Measurements from ENCODE around the gene GALNT18.

GALNT18 gene

GRCh38 chr11:11493698-11494097 is 128.1 kb downstream of the GALNT18 start:
- no peak for DNase-seq

GRCh38 chr11:11491589-11491988 is 130.2 kb downstream of the GALNT18 start:
- DNase-seq = no peak

GRCh38 chr11:11491014-11491413 is 130.8 kb downstream of the GALNT18 start:
- no peak for DNase-seq

GRCh38 chr11:11486423-11486822 is 135.4 kb downstream of the GALNT18 start:
- DNase-seq = no peak

DNA sequence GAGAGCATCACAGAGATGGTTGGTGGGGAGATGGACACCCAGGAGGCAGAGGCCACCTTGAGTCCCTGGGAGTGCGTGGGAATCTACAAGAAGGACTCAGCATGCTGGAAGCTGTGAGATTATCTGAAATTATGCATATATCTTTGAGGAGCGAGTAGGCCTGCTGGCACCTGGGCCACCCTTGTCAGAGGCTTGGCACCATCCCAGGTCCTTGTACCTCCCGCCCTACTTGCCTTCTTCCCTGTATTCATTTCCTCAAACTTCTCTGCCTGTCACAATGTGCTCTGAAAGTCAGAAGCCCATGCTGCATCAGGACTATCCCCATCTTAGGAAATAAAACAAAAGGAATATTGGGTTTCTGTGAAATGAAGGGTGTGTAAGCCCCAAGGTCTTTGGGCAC is 135.8 kb downstream of the GALNT18 start:
- no peak for DNase-seq

DNA sequence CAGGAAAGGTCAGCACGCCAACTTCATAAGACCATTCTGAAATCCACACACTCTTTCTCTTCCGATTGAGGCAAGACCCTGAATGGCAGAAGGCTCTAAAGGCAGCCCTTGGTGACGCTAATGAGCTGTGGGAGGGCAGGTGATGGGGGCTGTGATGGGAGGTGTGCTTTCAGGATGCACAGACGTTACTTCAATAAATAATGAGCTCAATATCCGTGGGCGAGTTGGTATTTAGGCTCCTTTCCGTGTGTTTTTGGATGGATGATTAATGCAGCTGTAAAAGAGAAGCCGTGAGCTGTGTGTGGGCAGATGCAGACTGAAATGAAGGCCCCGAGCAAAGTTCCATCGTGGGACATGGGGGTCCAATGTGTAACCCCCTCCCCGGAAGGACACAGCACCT is 138.2 kb downstream of the GALNT18 start:
- no peak for DNase-seq

DNA sequence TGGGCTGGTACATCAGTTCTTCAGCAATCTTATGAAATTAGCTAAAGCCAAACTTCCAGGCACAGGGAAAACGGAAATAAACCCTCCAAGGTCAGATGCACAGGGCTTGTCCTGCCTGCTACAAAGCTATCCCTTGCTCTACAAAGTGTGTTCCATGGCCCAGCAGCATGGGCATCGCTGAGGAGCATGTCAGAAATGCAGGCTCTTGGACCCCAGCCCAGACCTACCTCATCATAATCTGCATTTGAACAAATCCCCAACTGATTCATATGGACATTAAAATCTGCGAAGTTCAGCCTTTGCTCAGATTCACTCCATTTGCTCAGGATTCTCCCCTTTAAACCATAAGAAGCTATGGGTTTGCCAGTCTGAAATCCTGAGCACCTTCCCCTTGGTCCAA is 139.1 kb downstream of the GALNT18 start:
- DNase-seq = no peak

DNA sequence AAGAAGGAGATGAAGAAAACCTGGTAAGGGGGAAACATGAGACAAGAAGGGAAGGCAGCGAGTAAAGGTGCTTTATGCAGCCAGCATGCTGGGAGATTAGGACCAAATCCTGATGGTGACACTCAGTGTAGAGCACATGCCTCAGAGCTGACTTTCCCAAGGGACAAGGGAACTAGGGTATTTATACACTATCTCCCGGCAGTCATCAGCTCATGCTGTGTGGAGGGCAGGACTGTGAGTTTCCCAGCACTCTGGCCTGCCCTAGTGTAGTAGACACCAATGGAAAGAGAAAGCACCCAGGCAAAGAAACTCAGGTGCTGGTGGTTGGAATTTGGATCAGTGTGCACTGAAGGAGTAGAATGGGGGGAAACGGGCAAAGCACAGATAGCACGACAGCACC is 140.4 kb downstream of the GALNT18 start:
- no peak for DNase-seq

GRCh38 chr11:11480971-11481370 is 140.8 kb downstream of the GALNT18 start:
- no peak for DNase-seq

DNA sequence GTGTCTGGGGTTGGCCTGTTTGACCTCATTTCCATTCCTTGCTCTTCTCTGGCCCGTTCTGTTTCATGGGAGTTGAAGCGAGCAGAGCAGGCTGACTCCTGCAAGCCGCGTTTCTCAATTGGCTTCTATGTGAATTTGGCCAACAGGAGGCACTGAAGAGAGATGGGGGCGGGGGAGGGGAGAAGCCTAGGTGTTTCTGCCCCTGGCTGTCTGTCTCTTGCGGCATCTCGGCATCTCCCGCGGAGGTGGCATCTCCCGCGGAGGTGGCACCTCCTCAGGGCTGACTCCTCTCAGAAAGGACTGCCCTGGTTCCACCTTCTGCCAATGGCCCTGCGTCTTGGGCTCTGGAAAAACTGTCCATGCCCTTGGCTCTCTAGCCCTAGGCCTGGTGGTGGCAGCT is 143.1 kb downstream of the GALNT18 start:
- no peak for DNase-seq

GRCh38 chr11:11477695-11478420 is 143.9 kb downstream of the GALNT18 start:
- no peak for DNase-seq

- no peak for DNase-seq
These were observed 144.7 kb downstream of the GALNT18 start for GRCh38 chr11:11476971-11477645.

GRCh38 chr11:11476499-11476898 is 145.3 kb downstream of the GALNT18 start:
- no peak for DNase-seq

DNA sequence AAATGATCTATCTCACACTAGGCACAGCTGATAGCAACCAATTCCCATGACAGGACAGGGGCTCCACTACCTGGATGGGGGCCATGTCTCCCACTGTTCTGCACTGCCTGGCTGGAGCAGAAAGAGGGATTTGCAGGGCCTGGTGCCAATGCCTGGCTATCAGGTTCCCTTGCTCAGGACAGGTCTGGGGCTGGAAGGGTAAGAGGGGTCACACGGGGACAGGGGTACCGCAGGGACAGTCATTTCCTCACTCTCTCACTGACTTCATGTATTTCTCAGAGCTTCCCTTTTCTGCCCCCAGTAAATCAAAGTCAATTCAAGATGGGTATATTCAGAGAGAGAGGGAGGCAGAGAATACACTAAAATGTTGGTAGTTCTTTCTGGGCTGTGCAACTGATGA is 149.7 kb downstream of the GALNT18 start:
- no peak for DNase-seq

DNA sequence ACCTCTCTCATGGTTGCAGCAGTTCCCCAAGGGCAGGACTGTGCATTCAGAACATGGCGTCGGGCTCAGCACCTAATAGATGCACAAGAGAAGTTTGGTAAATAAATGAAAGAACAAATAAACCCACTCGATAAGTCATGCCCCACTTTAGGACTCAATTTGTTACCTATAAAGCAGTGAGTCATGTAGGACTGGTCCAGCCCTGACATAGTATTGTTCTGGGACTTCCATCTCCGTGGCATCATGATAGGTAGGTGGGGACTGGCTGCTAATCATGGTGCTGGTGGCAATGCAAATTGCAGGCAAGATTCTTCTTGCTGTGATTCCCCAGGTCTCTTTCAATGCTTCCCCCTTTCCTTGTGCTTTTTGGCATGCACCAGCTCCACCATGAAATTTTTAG is 150.6 kb downstream of the GALNT18 start:
- no peak for DNase-seq

GRCh38 chr11:11468954-11469353 is 152.9 kb downstream of the GALNT18 start:
- DNase-seq = no peak

GRCh38 chr11:11467312-11467711 is 154.5 kb downstream of the GALNT18 start:
- DNase-seq = no peak

- DNase-seq = no peak
These were observed 157.2 kb downstream of the GALNT18 start for GRCh38 chr11:11464555-11464954.

- no peak for DNase-seq
These were observed 158.4 kb downstream of the GALNT18 start for GRCh38 chr11:11463405-11463804.

GRCh38 chr11:11461473-11461872 is 160.3 kb downstream of the GALNT18 start:
- DNase-seq = no peak

GRCh38 chr11:11459578-11459977 is 162.2 kb downstream of the GALNT18 start:
- DNase-seq = no peak

GRCh38 chr11:11458485-11458884 is 163.3 kb downstream of the GALNT18 start:
- DNase-seq = no peak

- no peak for DNase-seq
These were observed 163.8 kb downstream of the GALNT18 start for GRCh38 chr11:11458001-11458400.

- DNase-seq = no peak
These were observed 164.9 kb downstream of the GALNT18 start for GRCh38 chr11:11456866-11457265.

Data from activated CD8-positive, alpha-beta memory T cell treated with anti-CD3 and anti-CD28 coated beads for 24 hours (primary cell).